Nephron (organoid): ENCODE measurements around the gene LAPTM5.
"Not testable (repeated sequence)": the region's sequence is repeated elsewhere in the genome, so short reads cannot be mapped to it uniquely, and the experiment has no call there.

ENCODE experiments used
- H3K27ac Mint-ChIP-seq, 3 experiments: 2 replicates each; pipeline ENCODE4 v1.8.0; 2020; ENCODE audit warnings: mixed read lengths in 3 of 3, mild to moderate bottlenecking in 2 of 3, moderate library complexity in 1 of 3
- H3K27me3 Mint-ChIP-seq: 2 replicates; pipeline ENCODE4 v1.8.0; 2021; ENCODE audit warnings: low read depth, mild to moderate bottlenecking, moderate library complexity, mixed read lengths
- H3K36me3 Mint-ChIP-seq: 2 replicates; pipeline ENCODE4 v1.8.0; 2020; ENCODE audit warnings: low read depth, mixed read lengths
- H3K4me1 Mint-ChIP-seq: 2 replicates; pipeline ENCODE4 v1.8.0; 2020; ENCODE audit warnings: mixed read lengths
- H3K4me3 Mint-ChIP-seq, 3 experiments: 2 replicates each; pipeline ENCODE4 v1.8.0; 2020; ENCODE audit warnings: mild to moderate bottlenecking in 3 of 3, mixed read lengths in 3 of 3, moderate library complexity in 2 of 3
- H3K9me3 Mint-ChIP-seq: 2 replicates; pipeline ENCODE4 v1.8.0; 2020; ENCODE audit warnings: mixed read lengths
- TF ChIP-seq, protein P1 (sequence below), 3 experiments: fragments of 200-600 bp; sonication (generic); IDR thresholded peaks; one replicate each; pipeline ENCODE4 v1.5.0; 2021; ENCODE audit warnings: antibody characterized with exemption in 3 of 3; ENCODE audit not compliant: unreplicated experiment in 3 of 3

LAPTM5 gene

GRCh38 chr1:30692201-30692947 lies 65.2 kb downstream of the LAPTM5 start:
- Mint-ChIP-seq H3K4me3 (no peak overlapping the region), H3K27ac (no peak overlapping the region), H3K4me1 (peaks cover 49% of the 10 kb centered on the region), H3K9me3 (no peaks in the 10 kb centered on the region), H3K36me3 (no peaks in the 10 kb centered on the region), H3K27me3 (peaks cover 23% of the 10 kb centered on the region)
- TF ChIP-seq, protein P1, sequence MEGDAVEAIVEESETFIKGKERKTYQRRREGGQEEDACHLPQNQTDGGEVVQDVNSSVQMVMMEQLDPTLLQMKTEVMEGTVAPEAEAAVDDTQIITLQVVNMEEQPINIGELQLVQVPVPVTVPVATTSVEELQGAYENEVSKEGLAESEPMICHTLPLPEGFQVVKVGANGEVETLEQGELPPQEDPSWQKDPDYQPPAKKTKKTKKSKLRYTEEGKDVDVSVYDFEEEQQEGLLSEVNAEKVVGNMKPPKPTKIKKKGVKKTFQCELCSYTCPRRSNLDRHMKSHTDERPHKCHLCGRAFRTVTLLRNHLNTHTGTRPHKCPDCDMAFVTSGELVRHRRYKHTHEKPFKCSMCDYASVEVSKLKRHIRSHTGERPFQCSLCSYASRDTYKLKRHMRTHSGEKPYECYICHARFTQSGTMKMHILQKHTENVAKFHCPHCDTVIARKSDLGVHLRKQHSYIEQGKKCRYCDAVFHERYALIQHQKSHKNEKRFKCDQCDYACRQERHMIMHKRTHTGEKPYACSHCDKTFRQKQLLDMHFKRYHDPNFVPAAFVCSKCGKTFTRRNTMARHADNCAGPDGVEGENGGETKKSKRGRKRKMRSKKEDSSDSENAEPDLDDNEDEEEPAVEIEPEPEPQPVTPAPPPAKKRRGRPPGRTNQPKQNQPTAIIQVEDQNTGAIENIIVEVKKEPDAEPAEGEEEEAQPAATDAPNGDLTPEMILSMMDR (IDR thresholded peaks at IDR 0.05; ENCODE audit: unreplicated experiment in 3 of 3), result no peak

DNA sequence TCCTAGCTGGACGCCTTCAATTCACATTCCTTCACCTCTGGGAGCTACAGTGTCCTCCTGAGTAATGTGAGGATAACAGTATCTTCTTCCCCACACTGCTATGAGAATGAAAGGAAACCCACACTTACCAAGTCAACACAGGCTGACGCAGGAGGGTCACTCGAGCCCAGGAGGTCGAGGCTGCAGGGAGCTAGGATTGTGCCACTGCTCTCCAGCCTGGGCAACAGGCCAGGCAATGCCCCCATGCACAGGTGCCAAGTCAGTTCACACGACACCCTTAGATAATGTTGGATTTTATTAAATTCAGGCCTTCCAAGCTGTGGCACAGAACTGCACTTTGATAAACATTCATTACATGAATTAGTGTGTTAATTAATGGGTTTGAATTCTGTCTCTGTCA lies 66.1 kb downstream of the LAPTM5 start:
- Mint-ChIP-seq H3K4me1 (peaks cover 53% of the 10 kb centered on the region), H3K27me3 (peaks cover 32% of the 10 kb centered on the region), H3K27ac (peak overlapping the region in 1 of 3 experiments; percentile 20), H3K4me3 (no peak overlapping the region), H3K9me3 (no peaks in the 10 kb centered on the region), H3K36me3 (no peaks in the 10 kb centered on the region)
- TF ChIP-seq, protein P1 (IDR thresholded peaks at IDR 0.05; ENCODE audit: unreplicated experiment in 3 of 3), result no peak

DNA sequence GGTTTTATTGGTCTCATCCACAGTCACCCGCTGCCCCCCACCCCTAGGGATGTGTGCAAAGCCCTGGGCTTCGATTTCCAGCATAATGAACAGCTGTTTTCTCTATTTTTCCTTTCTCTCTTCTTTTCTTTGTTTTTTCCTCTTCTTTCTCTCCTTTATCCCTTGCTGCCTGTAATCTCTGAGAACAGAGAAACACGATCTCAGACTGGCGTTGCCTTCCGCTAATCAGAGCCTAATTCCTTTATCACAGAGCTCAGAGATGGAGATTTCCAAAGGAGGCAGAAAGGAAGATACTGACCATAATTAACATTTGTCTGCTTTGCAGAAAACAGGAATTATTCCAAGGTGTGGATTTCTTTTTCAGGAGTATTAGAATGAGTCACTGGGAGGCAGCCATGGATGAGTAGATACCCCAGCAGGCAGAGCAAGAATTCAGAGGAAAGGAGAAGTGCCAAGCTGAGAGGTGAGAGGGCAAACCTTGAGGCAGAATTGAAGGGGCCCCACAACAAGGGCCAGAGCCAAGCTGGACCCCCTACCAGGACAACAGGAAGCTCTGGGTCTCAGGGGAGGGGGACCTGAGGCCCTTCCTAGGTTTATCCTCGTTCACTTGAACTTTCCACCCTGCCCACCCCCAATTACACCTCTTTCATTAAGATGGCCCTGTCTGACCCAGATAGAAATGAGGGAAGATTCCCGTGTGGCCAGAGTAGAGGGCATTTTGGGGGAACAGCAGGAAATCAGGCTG lies 67.5 kb downstream of the LAPTM5 start:
- TF ChIP-seq, protein P1 (IDR thresholded peaks at IDR 0.05; ENCODE audit: unreplicated experiment in 3 of 3), result no peak
- peak overlapping the region in 2 of 3 experiments; percentile 1 to 10 for H3K27ac Mint-ChIP-seq

GRCh38 chr1:30688920-30689794 lies 68.4 kb downstream of the LAPTM5 start:
- H3K36me3 Mint-ChIP-seq, result no peaks in the 10 kb centered on the region
- TF ChIP-seq, protein P1 (IDR thresholded peaks at IDR 0.05; ENCODE audit: unreplicated experiment in 3 of 3), result no peak
- H3K4me3 Mint-ChIP-seq, result peak overlapping the region in 1 of 3 experiments; percentile 14
- H3K4me1 Mint-ChIP-seq, result peaks cover 37% of the 10 kb centered on the region
- no peak overlapping the region for H3K27ac Mint-ChIP-seq
- peaks cover 52% of the 10 kb centered on the region for H3K27me3 Mint-ChIP-seq
- peaks cover 4% of the 10 kb centered on the region for H3K9me3 Mint-ChIP-seq

More for the DNA sequence above, 67.5 kb downstream of the LAPTM5 start:
- Mint-ChIP-seq H3K36me3 (no peaks in the 10 kb centered on the region), H3K4me1 (peaks cover 44% of the 10 kb centered on the region), H3K4me3 (no peak overlapping the region), H3K9me3 (no peaks in the 10 kb centered on the region), H3K27me3 (peaks cover 46% of the 10 kb centered on the region)

DNA sequence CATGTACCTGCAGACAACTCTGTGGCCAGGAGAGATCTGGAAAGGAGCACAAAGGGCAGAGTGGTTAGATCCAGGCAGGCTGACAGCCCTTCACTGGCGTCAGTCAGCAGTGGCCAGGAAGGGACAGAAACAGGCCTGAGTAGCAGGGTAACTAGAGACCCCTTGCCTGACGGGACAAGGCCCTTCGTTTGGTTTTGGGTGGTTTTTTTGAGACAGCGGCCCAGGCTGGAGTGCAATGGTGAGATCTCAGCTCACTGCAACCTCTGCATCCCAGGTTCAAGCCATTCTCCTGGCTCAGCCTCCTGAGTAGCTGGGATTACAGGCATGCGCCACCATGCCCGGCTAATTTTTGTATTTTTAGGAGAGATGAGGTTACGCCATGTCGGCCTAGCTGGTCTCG lies 69.1 kb downstream of the LAPTM5 start:
- not testable (repeated sequence) for H3K4me3 Mint-ChIP-seq, H3K9me3 Mint-ChIP-seq, H3K27ac Mint-ChIP-seq, H3K36me3 Mint-ChIP-seq
- Mint-ChIP-seq H3K27me3 (peaks cover 56% of the 10 kb centered on the region), H3K4me1 (peaks cover 32% of the 10 kb centered on the region)

DNA sequence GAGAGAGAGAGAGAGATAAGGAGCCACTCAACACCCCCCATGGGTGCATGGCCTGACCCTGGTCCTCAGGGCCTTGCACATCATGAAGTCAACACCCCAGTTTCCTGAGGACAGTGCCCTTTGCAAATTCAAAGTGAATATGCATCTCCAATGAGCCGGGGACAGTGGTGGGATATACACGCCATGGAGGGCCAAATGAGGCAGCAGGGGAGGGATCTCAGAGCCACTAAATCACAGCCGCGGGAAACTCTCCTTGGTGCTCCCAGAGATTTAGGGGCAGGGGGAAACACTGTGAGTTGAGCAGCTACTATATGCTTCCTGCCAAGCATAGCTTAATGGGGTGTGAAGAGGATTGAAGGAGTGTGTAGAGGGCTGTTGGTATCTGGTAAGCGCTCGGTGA lies 69.7 kb downstream of the LAPTM5 start:
- Mint-ChIP-seq H3K4me1 (peaks cover 31% of the 10 kb centered on the region), H3K27ac (no peak overlapping the region), H3K27me3 (peaks cover 62% of the 10 kb centered on the region), H3K9me3 (peaks cover 4% of the 10 kb centered on the region), H3K36me3 (no peaks in the 10 kb centered on the region), H3K4me3 (no peak overlapping the region)
- TF ChIP-seq, protein P1 (IDR thresholded peaks at IDR 0.05; ENCODE audit: unreplicated experiment in 3 of 3), result no peak
